MM.1S (cell line): ENCODE measurements around the gene HINFP.

Experiments used
- CTCF ChIP-seq: fragments of 300-600 bp; sonication (generic); IDR thresholded peaks from 2 replicates; pipeline ENCODE4 v1.5.1; 2016; ENCODE audit warnings: antibody characterized with exemption, low read length, mixed read lengths
- EZH2 ChIP-seq: fragments of 300-600 bp; sonication (generic); optimal IDR thresholded peaks from 2 replicates; pipeline ENCODE3; 2017; ENCODE audit warnings: low read depth, mild to moderate bottlenecking, antibody characterized with exemption, low read length, mixed read lengths

- TF ChIP-seq CTCF, result no peak
- no peak for TF ChIP-seq EZH2
These were observed 36.5 kb upstream of the HINFP start, which contains the start of gene HMBS for GRCh38 chr11:119084663-119085436.
